ENCODE results near the gene CERCAM. TPM values are rescaled to one million over a fixed set of nuclear protein-coding genes. Genes with fewer than 3 reads are reported as not detected.

Gene CERCAM
- total and polyA plus RNA-seq, 2 of the 13 experiments (the other 11 are each of a cell fraction or from before 2014, with no cell fraction given), result 9.0 to 17.1 TPM

- H3K4me1 ChIP-seq (ENCODE audit: insufficient read depth, low read length), result no peaks in the 10 kb centered on the region
- no peaks in the 10 kb centered on the region for H3K27me3 ChIP-seq (ENCODE audit: control insufficient read depth in 1 of 2, insufficient read depth in 2 of 2, low read length in 2 of 2)
- H3K27ac ChIP-seq (ENCODE audit: extremely low read length, insufficient read depth, low read length), result no peak overlapping the region
- H3K4me2 ChIP-seq (ENCODE audit: low read depth, low read length), result no peak overlapping the region
- intact Hi-C loops (cut with micrococcal nuclease; ENCODE audit: unreplicated experiment) (no loop called here), in situ Hi-C loops (cut with HindIII; ENCODE audit: extremely low pct_ligation_motif_present, low pct_unique_long_range_greater_than_20kb) (no loop called here)
- CTCF ChIA-PET (ENCODE audit: low intra/inter-chr PET ratio, low total read pairs), result no interaction called here
- H2AFZ ChIP-seq (ENCODE audit: low read length), result no peak overlapping the region
- BruUV-seq (replicated peaks), result no TSS peak
- no peaks in the 10 kb centered on the region for H3K79me2 ChIP-seq (ENCODE audit: insufficient read depth, low read length)
- no peak overlapping the region for H3K9ac ChIP-seq (ENCODE audit: insufficient read depth, low read depth, low read length)
- POLR2A ChIA-PET, result interaction anchor here (1.5 kb wide), 1 partner anchor 11 kb away, joined by 3 read pairs; no protein-coding TSS in a partner anchor
- no peak overlapping the region for H3K4me3 ChIP-seq (replicated peaks in 1 of 3; ENCODE audit: insufficient read depth in 1 of 3, low read depth in 2 of 3, low read length in 3 of 3)
- DNase-seq (ENCODE audit: low spot score) (no peak), FAIRE-seq (no peak), ATAC-seq (no peak)
- no peaks in the 10 kb centered on the region for H3K9me3 ChIP-seq (ENCODE audit: low read length)
- peaks cover 16 to 57% of the 10 kb centered on the region in 2 experiments; a peak in 4 of 5 replicates for H3K36me3 ChIP-seq (replicated peaks in 1 of 2; ENCODE audit: control insufficient read depth in 1 of 2, insufficient read depth in 2 of 2, low read length in 2 of 2)
- no peaks in the 10 kb centered on the region; the same call in 1 of the 2 replicates for H4K20me1 ChIP-seq (ENCODE audit: insufficient read depth, low read length)
- 98% methylated on average over 8 of the region's 9 CpGs for WGBS (ENCODE audit: low lambda C conversion rate)
- TF ChIP-seq, protein P1, sequence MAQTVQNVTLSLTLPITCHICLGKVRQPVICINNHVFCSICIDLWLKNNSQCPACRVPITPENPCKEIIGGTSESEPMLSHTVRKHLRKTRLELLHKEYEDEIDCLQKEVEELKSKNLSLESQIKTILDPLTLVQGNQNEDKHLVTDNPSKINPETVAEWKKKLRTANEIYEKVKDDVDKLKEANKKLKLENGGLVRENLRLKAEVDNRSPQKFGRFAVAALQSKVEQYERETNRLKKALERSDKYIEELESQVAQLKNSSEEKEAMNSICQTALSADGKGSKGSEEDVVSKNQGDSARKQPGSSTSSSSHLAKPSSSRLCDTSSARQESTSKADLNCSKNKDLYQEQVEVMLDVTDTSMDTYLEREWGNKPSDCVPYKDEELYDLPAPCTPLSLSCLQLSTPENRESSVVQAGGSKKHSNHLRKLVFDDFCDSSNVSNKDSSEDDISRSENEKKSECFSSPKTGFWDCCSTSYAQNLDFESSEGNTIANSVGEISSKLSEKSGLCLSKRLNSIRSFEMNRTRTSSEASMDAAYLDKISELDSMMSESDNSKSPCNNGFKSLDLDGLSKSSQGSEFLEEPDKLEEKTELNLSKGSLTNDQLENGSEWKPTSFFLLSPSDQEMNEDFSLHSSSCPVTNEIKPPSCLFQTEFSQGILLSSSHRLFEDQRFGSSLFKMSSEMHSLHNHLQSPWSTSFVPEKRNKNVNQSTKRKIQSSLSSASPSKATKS (CRISPR knock-in tag; IDR thresholded peaks at IDR 0.05), result no peak
- TF ChIP-seq BRCA1 (CRISPR knock-in tag; IDR thresholded peaks at IDR 0.05) (no peak), MAFK (conservative IDR thresholded peaks at IDR 0.05 in 1 of 2, IDR thresholded peaks at IDR 0.05 in 1 of 2; ENCODE audit: low read length in 2 of 2) (0 out of 4 replicates have a peak, but pooled peaks of 1 of the 2 experiments have one; percentile 16), ZFX (CRISPR knock-in tag; IDR thresholded peaks at IDR 0.05; ENCODE audit: low read depth) (no peak), ZKSCAN5 (CRISPR knock-in tag; IDR thresholded peaks at IDR 0.05) (no peak)
Measured at GRCh38 chr9:128383007-128383753, 37.5 kb upstream of the CERCAM start.

Measured in HepG2 (cell line).